Neural crest cell (in vitro differentiated cells): ENCODE data around the gene SUMO3. TPM values are rescaled to one million over a fixed set of nuclear protein-coding genes. Genes with fewer than 3 reads are reported as not detected.

Experiments used
- DNase-seq: peaks from one replicate; pipeline ENCODE4 v3.0.0; 2021; ENCODE audit warnings: low read depth, mixed read lengths, low spot score
- H3K27ac Mint-ChIP-seq: one replicate; pipeline ENCODE4 v1.8.0; 2021; ENCODE audit warnings: mild to moderate bottlenecking, mixed read lengths; ENCODE audit not compliant: unreplicated experiment
- H3K27me3 Mint-ChIP-seq: 2 replicates; pipeline ENCODE4 v1.8.0; 2021; ENCODE audit warnings: low read depth, mild to moderate bottlenecking, mixed read lengths
- H3K36me3 Mint-ChIP-seq: 2 replicates; pipeline ENCODE4 v1.8.0; 2021; ENCODE audit warnings: low read depth, mild to moderate bottlenecking, mixed read lengths
- H3K4me1 Mint-ChIP-seq: 2 replicates; pipeline ENCODE4 v1.8.0; 2021; ENCODE audit warnings: mixed read lengths
- H3K4me3 Mint-ChIP-seq: one replicate; pipeline ENCODE4 v1.8.0; 2021; ENCODE audit warnings: mild to moderate bottlenecking, mixed read lengths
- H3K9me3 Mint-ChIP-seq: 2 replicates; pipeline ENCODE4 v1.8.0; 2021; ENCODE audit warnings: mixed read lengths
- CTCF ChIP-seq: fragments of 200-600 bp; sonication (generic); conservative IDR thresholded peaks from 2 replicates; pipeline ENCODE4 v1.5.0; 2021; ENCODE audit warnings: antibody characterized with exemption, mild to moderate bottlenecking
- total RNA-seq: library from RNA; stranded (reverse); gene quantifications from 2 replicates; pipeline ENCODE4 v1.2.1, GENCODE V29; 2021

SUMO3 gene
- total RNA-seq, 1 donor from 2014 or later = 97.7 TPM

- DNase-seq = no peak
- Mint-ChIP-seq H3K27me3 (no peaks in the 10 kb centered on the region), H3K4me3 (no peak overlapping the region), H3K9me3 (no peaks in the 10 kb centered on the region), H3K4me1 (peaks cover 3% of the 10 kb centered on the region), H3K36me3 (peaks cover 9% of the 10 kb centered on the region), H3K27ac (no peak overlapping the region)
- TF ChIP-seq CTCF = no peak
These were observed 40.9 kb upstream of the SUMO3 start for GRCh38 chr21:44858791-44859190.

- TF ChIP-seq CTCF = no peak
- Mint-ChIP-seq H3K27ac (no peak overlapping the region), H3K4me1 (peaks cover 3% of the 10 kb centered on the region), H3K36me3 (peaks cover 9% of the 10 kb centered on the region), H3K9me3 (no peaks in the 10 kb centered on the region), H3K4me3 (no peak overlapping the region), H3K27me3 (no peaks in the 10 kb centered on the region)
- DNase-seq = no peak
These were observed 40.4 kb upstream of the SUMO3 start for GRCh38 chr21:44858291-44858690.

GRCh38 chr21:44857127-44857892 is 39.4 kb upstream of the SUMO3 start:
- H3K4me1 Mint-ChIP-seq = peaks cover 3% of the 10 kb centered on the region
- H3K36me3 Mint-ChIP-seq = peaks cover 9% of the 10 kb centered on the region
- H3K4me3 Mint-ChIP-seq = no peak overlapping the region
- H3K27ac Mint-ChIP-seq = no peak overlapping the region
- no peaks in the 10 kb centered on the region for H3K9me3 Mint-ChIP-seq
- TF ChIP-seq CTCF = no peak
- DNase-seq = no peak
- H3K27me3 Mint-ChIP-seq = no peaks in the 10 kb centered on the region

GRCh38 chr21:44856131-44856530 is 38.3 kb upstream of the SUMO3 start:
- H3K27me3 Mint-ChIP-seq = no peaks in the 10 kb centered on the region
- H3K4me1 Mint-ChIP-seq = no peaks in the 10 kb centered on the region
- peaks cover 6% of the 10 kb centered on the region for H3K36me3 Mint-ChIP-seq
- H3K4me3 Mint-ChIP-seq = no peak overlapping the region
- no peak overlapping the region for H3K27ac Mint-ChIP-seq
- DNase-seq = no peak
- no peaks in the 10 kb centered on the region for H3K9me3 Mint-ChIP-seq
- TF ChIP-seq CTCF = no peak

- no peak for TF ChIP-seq CTCF
- DNase-seq = no peak
- Mint-ChIP-seq H3K27ac (no peak overlapping the region), H3K27me3 (no peaks in the 10 kb centered on the region), H3K4me1 (no peaks in the 10 kb centered on the region), H3K36me3 (peaks cover 9% of the 10 kb centered on the region), H3K9me3 (no peaks in the 10 kb centered on the region), H3K4me3 (no peak overlapping the region)
These were observed 37.7 kb upstream of the SUMO3 start for GRCh38 chr21:44855572-44855971.
